Uterus (tissue), 2 donors: ENCODE data around the gene SEC14L3.

Experiments
- POLR2A ChIP-seq, 2 donors: fragments of 450-650 bp; IDR thresholded peaks; one replicate each; pipeline ENCODE4 v1.6.1; 2016; ENCODE audit warnings: antibody characterized with exemption in 2 of 2, mild to moderate bottlenecking in 1 of 2, moderate library complexity in 1 of 2
- TF ChIP-seq, protein P1 (sequence below), 4 experiments: fragments of 200-600 bp in 2 of 4; fragments of 450-650 bp in 2 of 4; sonication (generic) in 2 of 4; IDR thresholded peaks; one replicate each; pipeline ENCODE4 v1.5.1; 2016 to 2019; ENCODE audit warnings: antibody characterized with exemption in 4 of 4, mild to moderate bottlenecking in 2 of 4, moderate library complexity in 1 of 4

DNA sequence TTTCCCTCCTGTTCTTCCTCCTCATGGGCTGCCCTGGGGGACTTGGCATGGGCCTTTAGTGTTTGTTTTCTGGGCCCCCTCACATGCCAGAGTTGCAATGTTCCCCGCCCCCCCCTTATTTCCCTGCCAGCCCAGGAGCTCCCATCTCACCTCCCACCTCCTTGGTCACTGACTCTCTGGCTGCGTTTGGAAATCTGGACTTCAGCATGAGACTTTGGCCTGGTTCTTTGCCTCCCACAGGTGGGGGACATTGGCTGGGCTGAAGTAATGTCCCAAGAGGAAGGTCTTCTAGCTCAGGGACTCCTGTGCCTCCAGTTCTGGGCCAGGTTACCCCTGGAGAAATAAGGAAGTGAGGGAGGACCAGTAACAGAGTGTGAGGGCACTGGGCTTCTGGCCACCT is 39.3 kb downstream of the SEC14L3 start:
- TF ChIP-seq, protein P1, sequence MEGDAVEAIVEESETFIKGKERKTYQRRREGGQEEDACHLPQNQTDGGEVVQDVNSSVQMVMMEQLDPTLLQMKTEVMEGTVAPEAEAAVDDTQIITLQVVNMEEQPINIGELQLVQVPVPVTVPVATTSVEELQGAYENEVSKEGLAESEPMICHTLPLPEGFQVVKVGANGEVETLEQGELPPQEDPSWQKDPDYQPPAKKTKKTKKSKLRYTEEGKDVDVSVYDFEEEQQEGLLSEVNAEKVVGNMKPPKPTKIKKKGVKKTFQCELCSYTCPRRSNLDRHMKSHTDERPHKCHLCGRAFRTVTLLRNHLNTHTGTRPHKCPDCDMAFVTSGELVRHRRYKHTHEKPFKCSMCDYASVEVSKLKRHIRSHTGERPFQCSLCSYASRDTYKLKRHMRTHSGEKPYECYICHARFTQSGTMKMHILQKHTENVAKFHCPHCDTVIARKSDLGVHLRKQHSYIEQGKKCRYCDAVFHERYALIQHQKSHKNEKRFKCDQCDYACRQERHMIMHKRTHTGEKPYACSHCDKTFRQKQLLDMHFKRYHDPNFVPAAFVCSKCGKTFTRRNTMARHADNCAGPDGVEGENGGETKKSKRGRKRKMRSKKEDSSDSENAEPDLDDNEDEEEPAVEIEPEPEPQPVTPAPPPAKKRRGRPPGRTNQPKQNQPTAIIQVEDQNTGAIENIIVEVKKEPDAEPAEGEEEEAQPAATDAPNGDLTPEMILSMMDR (IDR thresholded peaks at IDR 0.05): no peak
- TF ChIP-seq POLR2A (IDR thresholded peaks at IDR 0.05): no peak
